Articular chondrocyte of knee joint (primary cell): ENCODE data around the gene ZNF770. TPM values are rescaled to one million over a fixed set of nuclear protein-coding genes. Genes with fewer than 3 reads are reported as not detected.

Experiments used
- total RNA-seq: library from RNA; depleted of rRNA; stranded (reverse); fragments of >200 nt; gene quantifications from 2 replicates; pipeline ENCODE4 v1.2.3, GENCODE V29; 2012

Gene ZNF770, protein sequence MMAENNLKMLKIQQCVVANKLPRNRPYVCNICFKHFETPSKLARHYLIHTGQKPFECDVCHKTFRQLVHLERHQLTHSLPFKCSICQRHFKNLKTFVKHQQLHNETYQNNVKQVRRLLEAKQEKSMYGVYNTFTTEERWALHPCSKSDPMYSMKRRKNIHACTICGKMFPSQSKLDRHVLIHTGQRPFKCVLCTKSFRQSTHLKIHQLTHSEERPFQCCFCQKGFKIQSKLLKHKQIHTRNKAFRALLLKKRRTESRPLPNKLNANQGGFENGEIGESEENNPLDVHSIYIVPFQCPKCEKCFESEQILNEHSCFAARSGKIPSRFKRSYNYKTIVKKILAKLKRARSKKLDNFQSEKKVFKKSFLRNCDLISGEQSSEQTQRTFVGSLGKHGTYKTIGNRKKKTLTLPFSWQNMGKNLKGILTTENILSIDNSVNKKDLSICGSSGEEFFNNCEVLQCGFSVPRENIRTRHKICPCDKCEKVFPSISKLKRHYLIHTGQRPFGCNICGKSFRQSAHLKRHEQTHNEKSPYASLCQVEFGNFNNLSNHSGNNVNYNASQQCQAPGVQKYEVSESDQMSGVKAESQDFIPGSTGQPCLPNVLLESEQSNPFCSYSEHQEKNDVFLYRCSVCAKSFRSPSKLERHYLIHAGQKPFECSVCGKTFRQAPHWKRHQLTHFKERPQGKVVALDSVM
- 45.5 and 47.7 TPM in 2 replicates for total RNA-seq

DNA sequence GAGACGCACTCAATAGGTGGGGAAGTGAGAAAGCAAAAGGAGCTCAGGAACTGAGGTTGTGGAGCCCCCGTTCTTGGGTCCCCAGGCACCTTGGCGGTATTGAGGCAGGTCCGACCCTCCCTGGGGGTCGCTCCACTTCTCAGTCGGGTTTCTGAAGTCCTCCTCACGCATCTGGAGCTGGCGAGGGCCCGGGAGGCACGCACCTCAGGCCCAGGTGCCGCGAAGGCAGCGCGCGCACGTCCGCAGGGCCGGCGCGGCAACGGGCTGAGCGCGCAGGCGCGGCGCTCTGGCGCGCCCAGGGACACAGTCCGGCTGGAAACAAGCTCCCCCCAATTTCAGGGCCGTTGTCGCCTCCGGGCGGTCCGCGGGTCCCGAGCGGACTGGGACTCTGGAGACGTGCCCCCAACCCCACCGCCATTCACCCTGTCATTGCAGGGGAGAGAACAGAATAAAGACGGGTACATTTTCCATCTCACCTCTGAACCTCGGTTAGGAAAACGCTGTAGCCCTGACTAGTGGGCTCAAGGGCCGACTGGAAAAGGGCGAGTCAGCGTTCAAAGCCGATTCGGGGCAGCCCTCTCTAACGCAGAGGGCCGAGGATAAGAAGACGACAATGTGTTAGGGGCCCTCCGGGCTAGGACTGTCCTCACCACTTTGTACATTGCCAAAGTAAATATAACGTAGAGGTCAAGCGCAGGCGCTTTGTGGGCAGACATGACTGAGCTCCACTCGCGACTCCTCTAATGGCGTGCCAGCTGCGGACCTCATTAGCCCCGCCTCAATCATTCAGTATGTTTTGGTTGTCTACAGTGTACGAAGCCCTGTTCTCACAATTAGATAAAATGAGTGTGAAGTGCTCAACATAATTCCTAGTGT, at the start of gene ZNF770:
Gene ZNF770, minus strand, starts transcription at position 261 of the 876 bp plus-strand sequence. CDS start 4,853 bp downstream, outside the sequence.

DNA sequence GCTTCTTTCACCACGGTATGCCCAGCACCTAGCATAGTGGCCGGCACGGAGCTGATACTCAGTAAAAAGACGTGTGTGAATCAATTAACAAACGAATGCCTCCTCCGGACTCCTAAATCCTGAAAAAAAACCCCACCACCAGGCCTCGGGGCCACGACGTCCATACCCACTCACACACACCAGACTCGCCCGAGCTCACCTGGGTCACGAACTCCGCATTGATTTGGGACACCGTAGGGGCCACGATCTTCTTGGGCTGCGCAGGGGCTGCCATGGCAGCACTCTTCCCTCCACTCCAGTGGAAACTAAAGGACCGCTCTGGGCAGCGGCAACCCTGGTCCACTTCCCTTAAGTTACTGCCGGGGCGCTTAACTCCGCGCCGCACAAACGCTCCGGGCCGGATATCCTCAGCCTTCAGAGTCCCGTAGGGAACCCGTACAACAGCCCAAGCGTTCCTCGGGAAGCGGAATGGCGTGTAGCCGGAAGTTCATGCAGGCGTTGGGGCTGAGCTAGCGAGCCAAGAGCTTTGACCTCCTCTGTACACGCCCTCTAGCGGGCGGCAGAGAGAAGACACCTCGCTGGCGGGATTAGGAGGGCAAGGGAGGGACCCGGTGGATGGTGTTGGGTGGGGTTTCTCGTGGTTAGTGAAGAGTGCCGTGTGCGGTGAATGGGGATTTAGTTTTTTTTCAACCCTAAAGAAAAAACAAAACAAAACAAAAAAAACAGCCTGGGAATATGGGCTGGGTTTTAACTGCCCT, 18.6 kb downstream of the ZNF770 start, which contains the start of gene AQR:
Gene AQR, minus strand, starts transcription at position 403 of the 758 bp plus-strand sequence. Its CDS starts 129 bp downstream, at position 274.

Other genes starting within 250 kb of the ZNF770 start
- not detected in 2 replicates for gene GJD2, start 233.3 kb downstream of the ZNF770 start, total RNA-seq
- gene ACTC1, start 192.7 kb downstream of the ZNF770 start, total RNA-seq: 0.78 and 1.2 TPM in 2 replicates
- gene AQR, start 18.5 kb downstream of the ZNF770 start, total RNA-seq: 34.8 and 35.0 TPM in 2 replicates
- 0.43 and 0.91 TPM in 2 replicates for gene NANOGP8, start 97.0 kb upstream of the ZNF770 start, total RNA-seq